Measurements from ENCODE around the gene RTN4IP1. TPM values are rescaled to one million over a fixed set of nuclear protein-coding genes. Genes with fewer than 3 reads are reported as not detected.
"Not testable (repeated sequence)": the region's sequence is repeated elsewhere in the genome, so short reads cannot be mapped to it uniquely, and the experiment has no call there.

Gene RTN4IP1
- polyA plus RNA-seq, 10 donors = 6.0 to 8.6 (median 7.1) TPM

DNA sequence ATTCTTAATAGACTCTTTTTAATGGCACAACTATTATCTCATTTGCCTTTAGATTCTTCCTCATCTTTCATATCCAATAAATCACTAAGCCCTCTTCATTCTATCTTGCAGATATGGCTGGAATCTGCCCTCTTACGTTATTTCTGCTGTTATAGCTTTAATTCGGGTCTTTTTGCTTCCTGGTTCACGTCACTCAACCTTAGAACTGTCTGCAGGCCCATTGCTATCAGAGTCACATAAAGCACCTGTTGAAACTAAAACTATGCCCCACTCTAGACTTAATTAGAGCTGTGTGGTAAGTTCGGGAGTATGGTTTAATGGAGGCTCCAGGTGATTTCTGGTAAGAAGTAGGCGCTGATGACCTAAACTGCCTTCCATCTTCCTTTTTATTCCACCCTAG is 1.1 kb upstream of the RTN4IP1 start:
- DNase-seq = no peak

- no peak for DNase-seq
Measured at GRCh38 chr6:106629859-106630163, 513 bp upstream of the RTN4IP1 start.

DNA sequence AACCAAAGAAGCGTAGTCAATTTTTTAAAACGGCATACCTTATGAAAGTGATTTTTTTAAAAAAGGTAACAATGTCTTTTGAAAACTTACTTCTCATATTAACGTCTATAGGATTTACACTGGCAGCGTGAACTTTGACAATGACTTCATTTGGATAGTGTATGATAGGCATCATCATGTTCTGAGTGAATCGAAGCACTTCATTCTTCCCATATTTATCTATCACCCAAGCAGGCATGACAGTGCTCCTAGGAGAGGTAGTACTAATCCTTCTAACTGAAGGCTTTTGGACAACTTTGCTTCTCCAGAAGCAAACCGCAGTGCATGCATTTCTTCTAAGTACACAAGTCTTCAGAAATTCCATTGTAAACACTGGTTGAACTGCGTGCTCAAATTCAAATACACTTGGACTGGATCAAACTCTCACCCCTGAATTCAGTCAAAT is 618 bp downstream of the RTN4IP1 start:
- no peak for DNase-seq

GRCh38 chr6:106627760-106628159 is 1.5 kb downstream of the RTN4IP1 start:
- not testable (repeated sequence) for DNase-seq

DNA sequence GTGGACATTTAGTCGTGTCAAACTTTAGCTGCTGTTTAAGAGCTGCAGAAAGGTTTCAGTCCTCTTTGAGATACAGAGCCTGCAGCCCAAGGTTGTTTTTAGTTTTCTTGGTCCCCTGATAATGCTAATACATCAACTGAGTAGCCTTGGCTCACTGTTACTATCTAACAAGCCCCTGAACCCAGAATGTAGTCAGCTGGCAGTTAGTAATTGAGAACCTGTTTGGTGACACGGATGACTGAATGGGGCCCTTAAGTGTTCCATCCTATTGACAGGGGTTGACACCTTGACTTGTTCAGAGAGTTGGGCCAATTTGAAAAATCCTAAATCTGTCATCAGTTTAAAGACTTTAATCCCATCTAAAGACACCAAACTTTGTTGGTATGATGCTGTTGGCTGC is 2.8 kb downstream of the RTN4IP1 start:
- DNase-seq = no peak

DNA sequence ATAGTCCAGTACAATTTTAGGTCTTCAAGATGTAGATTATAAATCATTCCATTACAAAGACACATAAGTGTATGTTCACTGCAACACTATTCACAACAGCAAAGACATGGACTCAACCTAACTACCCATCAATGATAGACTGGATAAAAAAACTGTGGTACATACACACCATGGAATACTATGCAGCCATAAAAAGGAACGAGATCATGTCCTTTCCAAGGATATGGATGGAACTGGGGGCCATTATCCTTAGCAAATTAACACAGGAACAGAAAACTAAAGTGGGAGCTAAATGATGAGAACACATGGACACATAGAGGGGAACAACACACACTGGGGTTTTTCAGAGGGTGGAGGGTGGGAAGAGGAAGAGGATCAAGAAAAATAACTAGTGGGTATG is 6.3 kb downstream of the RTN4IP1 start:
- DNase-seq = no peak

DNA sequence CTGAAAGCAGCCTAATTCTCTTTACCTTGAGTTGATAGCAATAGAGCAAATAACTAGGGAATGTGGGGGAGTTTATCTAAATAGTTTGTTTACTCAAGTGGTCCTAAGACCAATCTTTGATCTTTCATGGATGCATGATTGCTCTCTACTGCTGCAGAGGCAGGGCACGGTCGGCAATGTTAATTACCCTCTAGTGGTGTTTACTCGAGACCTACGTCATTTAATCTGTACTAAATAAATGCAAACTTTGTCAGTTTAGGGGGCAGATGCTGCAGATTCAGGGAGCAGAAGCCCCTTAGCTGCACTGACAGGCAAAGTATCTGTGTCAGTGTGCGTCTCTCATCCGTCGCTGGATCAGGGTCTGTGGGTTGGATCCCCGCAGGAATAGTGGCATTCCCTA is 6.9 kb downstream of the RTN4IP1 start:
- DNase-seq = no peak

DNA sequence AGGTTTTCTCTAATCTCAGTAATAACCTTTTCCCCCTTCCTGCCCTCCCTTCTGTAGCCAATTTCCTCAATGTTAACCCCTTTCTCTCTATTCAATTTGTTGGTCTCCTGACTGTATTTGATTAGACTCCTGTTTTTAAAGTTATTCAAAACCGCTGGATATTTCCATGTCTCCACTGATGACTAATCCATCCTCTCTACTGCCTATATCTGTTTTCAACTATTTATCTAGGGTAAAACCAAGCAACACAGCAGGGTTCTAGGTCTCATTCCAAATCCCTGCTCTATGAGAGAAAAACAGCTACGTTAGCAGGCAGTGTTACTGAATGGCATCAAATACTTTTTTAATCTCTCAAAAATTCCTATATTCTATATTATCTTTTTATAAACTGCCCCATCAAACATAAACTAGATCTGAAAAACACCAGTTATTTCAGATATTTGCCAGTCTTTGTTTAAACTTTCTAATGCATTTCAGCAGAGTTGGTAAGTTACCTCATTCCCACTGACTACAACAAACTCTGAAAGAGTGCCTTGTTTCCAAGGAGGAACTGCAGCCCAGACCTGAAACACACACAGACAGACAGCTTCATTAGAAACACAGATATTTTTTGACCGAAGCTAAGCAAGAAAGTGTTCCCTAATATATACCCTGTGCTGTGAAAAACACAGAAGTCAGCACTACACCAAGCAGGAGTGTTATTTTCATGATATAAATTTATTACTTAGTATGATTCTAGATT is 8.2 kb downstream of the RTN4IP1 start:
- peak in 1 of 3 donors; percentile 10 for DNase-seq

- no peak for DNase-seq
Measured at GRCh38 chr6:106619223-106619622, 10.1 kb downstream of the RTN4IP1 start.

DNA sequence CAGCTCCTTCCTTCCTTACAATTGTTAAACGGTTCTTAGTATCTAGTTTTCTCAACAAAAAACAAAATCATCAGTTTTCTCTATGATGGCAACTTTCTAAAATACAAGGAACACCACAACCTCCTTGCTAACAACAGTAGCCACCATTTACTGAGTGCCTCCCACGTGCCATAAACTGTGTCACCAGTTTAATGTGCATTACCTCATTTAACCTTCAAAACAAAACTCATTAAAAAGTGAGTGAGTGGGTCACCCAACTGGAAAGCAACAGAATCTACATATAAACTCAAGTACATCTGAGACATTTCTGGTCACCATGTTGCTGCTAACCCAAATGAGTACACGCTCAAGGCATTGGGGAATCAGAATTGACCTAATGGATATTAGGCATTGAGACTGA is 11.0 kb downstream of the RTN4IP1 start:
- no peak for DNase-seq

DNA sequence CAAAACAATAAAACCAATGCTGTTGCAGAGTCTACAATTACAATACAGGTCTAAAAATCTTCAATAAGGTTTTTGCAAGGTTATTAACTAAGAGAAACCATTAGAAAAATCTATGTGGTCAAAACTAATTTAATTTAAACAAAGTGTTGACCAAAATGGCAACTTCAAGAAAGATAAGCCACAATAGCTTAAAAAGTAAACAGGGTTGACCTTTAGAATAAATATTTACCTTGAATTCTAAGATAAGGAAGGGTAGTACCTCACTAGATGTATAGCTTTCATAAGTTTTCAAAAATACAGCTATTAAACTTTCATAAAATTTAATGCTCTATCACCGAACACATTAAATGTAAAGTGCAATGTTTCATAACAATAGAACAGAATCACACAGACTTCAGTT is 11.4 kb downstream of the RTN4IP1 start:
- DNase-seq = no peak

DNA sequence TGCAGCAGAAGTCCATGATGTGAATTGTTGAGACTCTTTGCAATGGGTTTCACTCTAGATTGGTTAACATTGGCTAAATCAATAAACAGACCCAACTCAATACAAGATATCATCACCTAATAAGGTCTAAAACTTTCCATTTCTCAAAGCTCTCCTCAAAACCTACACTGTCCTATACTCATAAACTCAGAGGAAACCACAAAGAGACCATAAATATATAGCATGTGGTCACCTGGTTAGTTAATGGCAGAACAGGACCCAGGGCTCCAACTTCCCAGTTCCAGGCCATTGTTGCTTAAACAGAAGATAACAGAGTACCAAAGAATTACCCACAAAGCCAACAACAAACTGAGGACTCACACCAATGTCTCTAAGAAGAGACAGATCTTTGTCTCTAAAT is 12.0 kb downstream of the RTN4IP1 start:
- no peak for DNase-seq

- DNase-seq = no peak
Measured at GRCh38 chr6:106614592-106615257, 14.6 kb downstream of the RTN4IP1 start.

DNA sequence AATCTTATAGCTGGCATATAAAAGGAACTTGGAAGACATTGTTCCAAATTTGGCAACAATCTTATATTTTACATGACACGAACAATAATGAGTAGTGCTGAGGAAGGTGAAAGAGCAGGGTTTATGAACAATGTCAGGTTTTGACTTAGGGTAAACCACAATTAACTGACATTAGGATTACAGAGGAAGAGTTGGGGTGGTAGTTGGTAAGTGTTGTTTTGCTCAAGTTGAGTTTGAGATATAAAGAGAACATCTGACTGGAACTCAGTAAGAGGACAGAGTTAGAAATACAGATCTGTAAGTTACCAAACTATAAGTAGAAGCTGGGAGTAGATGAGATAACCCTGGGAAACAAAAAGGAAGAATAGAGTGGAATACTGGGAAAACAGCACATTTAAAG is 15.1 kb downstream of the RTN4IP1 start:
- DNase-seq = no peak

DNA sequence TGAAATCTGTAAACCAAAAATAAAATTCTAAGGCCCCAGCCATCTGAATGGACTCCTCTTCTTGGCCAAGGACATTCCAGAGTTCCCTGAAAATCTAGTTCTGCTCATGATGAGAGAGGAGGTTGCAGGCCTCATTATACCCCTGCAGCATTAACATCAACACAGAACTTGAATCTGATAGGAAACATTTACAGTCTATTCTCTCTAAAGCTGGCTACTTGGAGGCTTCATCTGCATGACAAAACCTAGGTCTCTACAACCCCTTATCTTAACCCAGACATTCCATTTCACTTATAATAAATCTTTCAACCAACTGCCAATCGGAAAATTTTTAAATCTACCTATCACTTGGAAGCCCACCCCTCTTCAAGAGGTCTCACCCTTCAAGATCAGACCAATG is 15.7 kb downstream of the RTN4IP1 start:
- no peak for DNase-seq

DNA sequence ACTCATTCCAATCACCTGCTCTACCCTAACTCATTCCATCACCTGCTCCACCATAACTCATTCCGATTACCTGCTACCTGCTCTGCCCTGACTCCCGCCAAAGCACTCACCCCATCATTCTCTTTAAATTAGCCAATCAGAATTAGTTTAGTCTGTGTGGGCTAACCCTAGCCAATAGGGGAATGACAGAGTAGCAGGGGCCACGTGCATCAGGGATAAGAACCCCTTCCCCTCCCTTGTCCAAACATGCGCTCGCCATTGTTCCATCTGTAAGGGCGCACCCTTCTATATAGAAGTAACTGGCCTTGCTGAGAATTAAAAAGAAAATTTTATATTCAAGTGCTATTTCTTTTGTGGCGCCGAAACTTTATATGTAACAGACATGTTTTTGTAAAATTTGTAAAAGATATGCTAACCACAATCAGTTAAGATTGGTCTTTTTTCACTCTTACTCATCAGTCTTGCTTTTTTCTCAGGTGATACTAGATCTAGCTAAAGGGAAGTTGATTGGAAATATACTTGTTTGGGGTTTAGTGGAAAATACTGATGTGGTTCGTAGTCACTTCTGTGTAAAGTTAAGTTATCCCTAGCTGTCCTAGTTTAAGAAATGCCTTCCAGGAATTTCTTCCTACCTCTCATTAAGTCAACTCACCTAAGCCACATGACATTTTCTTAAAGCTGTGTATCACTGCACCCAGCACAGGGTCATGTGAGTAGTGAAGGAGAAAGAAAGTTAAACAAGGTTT is 16.5 kb downstream of the RTN4IP1 start:
- no peak for DNase-seq

GRCh38 chr6:106611030-106611429 is 18.3 kb downstream of the RTN4IP1 start:
- DNase-seq = no peak

DNA sequence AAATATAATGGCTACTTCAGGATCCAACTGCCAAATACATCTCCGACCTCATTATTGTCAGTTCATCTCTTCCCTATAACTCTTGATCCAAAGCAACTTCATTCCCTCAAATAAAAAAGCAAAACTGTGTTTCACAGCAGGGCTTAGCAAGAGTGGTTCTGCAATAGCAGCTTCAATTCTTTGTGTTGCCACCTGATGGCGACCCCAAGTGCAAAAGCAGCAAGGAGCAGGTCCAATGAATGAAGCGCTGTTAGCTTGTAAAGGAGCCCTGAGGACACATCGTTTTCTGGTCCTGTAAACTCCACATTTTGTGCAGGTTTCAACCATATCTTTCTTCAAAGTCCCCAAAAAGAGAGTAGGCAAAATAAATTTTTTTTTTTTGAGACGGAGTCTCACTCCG is 19.6 kb downstream of the RTN4IP1 start:
- peak in 2 of 3 donors; percentile 25 to 38 for DNase-seq

DNA sequence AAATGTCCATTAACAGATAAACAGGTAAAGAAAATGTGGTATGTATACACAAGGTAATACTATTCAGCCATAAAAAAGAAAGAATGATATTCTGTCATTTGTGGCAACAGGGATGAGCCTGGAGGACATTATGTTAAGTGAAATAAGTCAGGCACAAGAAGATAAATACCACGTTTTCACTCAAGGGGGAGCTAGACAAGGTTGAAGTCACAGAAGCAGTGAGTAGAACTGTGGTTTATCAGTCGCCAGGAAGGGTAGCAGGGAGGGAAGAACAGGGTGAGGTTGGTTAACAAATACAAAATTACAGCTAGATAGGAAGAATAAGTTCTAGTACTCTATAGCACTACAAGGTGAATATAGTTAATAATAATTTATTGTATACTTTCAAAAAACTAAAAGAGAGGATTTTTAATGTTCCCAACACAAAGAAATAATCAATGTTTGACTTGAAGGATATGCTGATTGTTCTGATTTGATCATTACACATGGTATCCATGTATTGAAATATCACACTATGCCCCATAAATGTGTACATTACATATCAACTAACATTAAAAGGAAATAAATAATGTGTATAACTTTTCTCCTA is 21.1 kb downstream of the RTN4IP1 start:
- peak in 2 of 3 donors; percentile 22 to 42 for DNase-seq

DNA sequence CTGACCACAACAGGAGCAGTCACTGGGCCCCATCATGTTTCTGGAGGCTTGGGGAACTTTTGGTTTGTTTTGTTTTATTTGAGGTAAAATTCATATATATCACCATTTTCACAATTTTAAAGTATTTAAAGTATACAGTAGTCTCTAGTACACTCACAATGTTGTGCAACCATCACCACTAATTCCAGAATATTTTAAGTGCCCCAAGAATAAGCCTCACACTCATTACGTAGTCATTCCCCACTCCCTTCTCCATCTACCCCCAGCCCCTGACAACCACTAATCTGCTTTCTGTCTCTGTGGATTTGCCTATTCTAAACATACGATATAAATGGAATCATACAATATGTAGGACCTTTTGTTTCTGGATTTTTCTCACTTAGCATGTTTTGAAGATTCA is 29.0 kb downstream of the RTN4IP1 start:
- DNase-seq = no peak

- DNase-seq = no peak
Measured at GRCh38 chr6:106599440-106599839, 29.9 kb downstream of the RTN4IP1 start.

GRCh38 chr6:106591111-106591825 is 38.0 kb downstream of the RTN4IP1 start:
- DNase-seq = peak in 1 of 3 donors; percentile 35

Measured in muscle of back (tissue), 11 donors.